Posterior cingulate gyrus (tissue), 11 donors: ENCODE measurements around the gene AHNAK2.
"Not testable (repeated sequence)": the region's sequence is repeated elsewhere in the genome, so short reads cannot be mapped to it uniquely, and the experiment has no call there.

Experiments
- DNase-seq, 10 donors: peaks; one replicate each; pipeline versions ENCODE4 v3.0.0 to v3.0.0-alpha.2; 2020 to 2021; ENCODE audit warnings: mixed read lengths in 3 of 10
- intact Hi-C: fragments of 100-400 bp; cut with DNase I; formaldehyde crosslinking; loops from one replicate; pipeline ENCODE4 v1.15.1; 2023

The AHNAK2 gene

DNA sequence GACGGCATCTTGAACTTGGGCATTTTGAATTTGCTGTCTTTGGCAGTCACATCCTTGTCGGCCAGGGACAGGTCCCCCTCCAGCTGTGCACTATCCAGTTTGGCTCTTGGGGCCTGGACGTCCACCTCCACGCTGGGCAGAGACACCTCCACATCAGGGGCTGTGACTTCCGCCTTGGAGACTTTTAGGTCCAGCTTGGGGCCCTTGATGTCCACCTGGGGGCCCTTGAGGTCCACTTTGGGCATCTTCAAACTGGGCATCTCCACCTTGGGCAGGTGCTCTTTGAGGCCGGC lies 34.2 kb downstream of the AHNAK2 start:
- intact Hi-C loops = not testable (repeated sequence)
- peak in 1 of 10 donors; percentile 64 for DNase-seq

GRCh38 chr14:104943216-104944015 lies 34.8 kb downstream of the AHNAK2 start:
- peak in 4 of 10 donors; percentile 4 to 73 (median 46) for DNase-seq
- intact Hi-C loops = not testable (repeated sequence)

GRCh38 chr14:104942586-104942985 lies 35.6 kb downstream of the AHNAK2 start:
- peak in 4 of 10 donors; percentile 0 to 75 (median 48) for DNase-seq

GRCh38 chr14:104941508-104942365 lies 36.4 kb downstream of the AHNAK2 start:
- DNase-seq = peak in 3 of 10 donors; percentile 8 to 85 (median 80)

More at GRCh38 chr14:104942586-104942985, 35.6 kb downstream of the AHNAK2 start:
- intact Hi-C loops = no loop called here

DNA sequence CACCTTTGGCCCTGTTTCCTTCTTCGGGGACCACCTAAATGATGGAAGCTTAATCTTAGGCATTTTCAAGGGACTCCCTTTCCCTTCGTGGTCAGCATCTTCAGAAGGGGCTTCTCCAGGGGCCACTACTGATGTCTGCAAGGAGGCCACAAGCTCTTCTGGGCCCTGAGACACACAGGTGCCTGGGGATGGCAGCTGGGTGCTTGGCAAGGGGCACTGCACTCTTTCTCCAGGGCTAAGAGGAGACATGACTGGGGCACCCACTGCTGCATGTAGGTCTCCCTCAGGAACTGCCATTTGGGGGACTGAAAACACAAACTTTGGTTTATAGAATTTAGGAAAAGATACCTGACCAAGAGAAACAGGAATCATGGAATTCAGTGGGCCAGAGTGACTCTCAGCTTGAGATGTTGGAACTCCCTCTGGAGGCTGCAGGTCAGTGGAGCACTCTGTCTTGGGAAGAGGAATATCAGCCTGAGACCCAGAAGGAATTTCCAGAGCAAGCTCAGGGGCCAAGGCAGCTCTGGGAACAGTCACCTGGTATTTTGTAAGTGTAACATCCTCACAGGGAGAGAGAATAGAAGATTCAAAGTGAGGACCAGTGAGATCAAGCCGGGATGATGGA lies 37.5 kb downstream of the AHNAK2 start:
- intact Hi-C loops = no loop called here
- peak in 1 of 10 donors; percentile 35 for DNase-seq

More at GRCh38 chr14:104941508-104942365, 36.4 kb downstream of the AHNAK2 start:
- intact Hi-C loops = no loop called here

DNA sequence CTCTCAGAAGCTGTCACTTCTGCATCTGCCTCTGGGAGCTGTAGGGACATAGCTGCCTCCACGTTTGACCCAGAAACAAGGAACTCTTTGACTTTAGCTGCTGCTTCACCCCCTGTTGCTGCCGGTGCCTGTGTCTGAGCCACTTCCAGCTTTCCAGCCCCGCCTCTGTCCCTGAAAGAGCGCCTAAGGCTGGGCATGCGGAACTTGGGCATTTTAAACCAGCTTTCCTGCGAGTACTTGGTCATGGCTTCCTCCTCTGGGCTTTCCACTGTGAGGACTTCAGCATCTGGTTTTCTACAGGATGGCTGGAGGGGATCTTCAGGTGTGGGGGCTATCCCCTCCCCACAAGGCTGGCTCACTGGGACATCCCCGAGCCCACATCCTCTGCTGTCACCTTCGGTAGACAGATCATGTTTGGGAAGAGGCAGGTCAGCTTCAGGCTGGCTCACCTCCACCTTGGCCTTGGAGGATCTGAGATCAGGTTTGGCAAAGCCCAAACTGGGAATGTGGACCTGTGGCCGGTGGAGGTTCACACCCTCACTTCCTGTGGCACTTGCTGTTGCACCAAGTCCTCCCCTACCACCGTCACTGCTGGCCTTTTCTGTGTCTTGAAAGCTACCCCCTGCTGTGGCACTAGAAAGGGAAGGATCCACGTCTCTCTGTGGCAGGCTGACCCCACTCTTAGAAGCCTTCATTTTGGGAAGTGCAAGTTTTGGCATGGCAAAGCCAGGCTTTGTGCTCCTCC lies 38.3 kb downstream of the AHNAK2 start:
- intact Hi-C loops = no loop called here
- DNase-seq = peak in 1 of 10 donors; percentile 39

DNA sequence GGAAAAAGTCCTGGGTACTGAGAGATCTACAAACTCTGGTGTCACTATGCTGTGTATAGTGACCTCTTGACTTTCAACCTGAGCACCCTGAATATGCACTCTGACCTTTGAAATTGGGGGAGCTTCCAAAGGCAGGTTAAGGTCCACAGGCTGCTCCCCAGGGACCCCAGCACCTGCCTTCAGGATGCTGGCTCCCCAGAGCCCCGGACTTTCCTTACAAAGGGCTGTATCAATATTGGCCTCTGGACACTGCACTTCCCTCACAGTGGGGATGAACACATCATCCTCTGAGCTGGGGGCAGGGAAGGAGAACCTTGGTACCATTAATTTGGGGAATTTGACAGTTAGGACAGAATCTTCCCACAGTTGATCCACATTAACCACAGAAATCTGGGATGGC lies 39.2 kb downstream of the AHNAK2 start:
- intact Hi-C loops = no loop called here
- DNase-seq = no peak

GRCh38 chr14:104938436-104938835 lies 39.7 kb downstream of the AHNAK2 start:
- intact Hi-C loops = no loop called here
- no peak for DNase-seq

- DNase-seq = peak in 1 of 10 donors; percentile 54
- intact Hi-C loops = no loop called here
Measured at GRCh38 chr14:104937694-104938365, 40.3 kb downstream of the AHNAK2 start.

DNA sequence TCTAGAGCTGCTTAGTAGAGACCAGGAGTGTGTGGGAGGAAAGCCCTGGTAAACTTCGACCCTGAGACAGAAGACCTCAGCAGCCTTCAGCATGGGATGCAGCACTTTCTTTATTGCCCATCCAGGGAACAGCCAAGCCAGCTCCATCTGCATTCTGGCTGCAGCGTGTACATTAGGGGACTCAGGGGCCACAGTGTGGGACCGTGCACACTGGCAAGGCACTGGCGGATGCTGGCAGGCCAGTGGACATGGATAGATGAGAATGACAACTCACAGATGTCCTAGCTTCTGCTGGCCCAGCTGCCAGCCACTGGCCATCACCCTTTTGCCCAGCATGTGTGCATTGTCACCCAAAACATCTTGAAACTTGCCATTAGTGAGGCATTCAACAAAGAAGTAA lies 41.0 kb downstream of the AHNAK2 start:
- intact Hi-C loops = no loop called here
- DNase-seq = peak in 3 of 10 donors; percentile 5 to 71 (median 47)

- peak in 3 of 10 donors; percentile 4 to 72 (median 44) for DNase-seq
- intact Hi-C loops = no loop called here
Measured at GRCh38 chr14:104936361-104937155, 41.6 kb downstream of the AHNAK2 start.

DNA sequence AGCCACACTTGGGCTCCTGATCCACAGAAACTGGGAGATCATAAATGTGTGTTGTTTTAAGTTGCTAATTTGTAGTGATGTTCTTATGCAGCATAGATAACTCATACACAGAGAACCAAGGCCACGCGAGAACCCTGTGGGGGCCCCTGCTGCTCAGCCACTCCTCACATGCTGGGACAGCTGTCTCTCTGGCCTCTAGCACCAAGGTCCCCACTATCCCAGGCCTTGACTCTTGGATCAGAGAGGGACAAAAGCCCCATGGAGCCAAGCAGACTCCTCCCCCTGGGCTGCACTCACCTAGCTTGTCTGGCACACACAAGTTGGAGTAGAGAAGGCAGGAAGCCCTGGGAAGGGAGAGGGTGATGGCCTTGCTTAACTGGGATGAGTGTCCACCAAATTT lies 42.2 kb downstream of the AHNAK2 start:
- peak in 2 of 10 donors; percentile 4 to 36 for DNase-seq
- intact Hi-C loops = no loop called here

GRCh38 chr14:104935026-104935650 lies 43.0 kb downstream of the AHNAK2 start:
- intact Hi-C loops = no loop called here
- DNase-seq = peak in 2 of 10 donors; percentile 5 to 77

DNA sequence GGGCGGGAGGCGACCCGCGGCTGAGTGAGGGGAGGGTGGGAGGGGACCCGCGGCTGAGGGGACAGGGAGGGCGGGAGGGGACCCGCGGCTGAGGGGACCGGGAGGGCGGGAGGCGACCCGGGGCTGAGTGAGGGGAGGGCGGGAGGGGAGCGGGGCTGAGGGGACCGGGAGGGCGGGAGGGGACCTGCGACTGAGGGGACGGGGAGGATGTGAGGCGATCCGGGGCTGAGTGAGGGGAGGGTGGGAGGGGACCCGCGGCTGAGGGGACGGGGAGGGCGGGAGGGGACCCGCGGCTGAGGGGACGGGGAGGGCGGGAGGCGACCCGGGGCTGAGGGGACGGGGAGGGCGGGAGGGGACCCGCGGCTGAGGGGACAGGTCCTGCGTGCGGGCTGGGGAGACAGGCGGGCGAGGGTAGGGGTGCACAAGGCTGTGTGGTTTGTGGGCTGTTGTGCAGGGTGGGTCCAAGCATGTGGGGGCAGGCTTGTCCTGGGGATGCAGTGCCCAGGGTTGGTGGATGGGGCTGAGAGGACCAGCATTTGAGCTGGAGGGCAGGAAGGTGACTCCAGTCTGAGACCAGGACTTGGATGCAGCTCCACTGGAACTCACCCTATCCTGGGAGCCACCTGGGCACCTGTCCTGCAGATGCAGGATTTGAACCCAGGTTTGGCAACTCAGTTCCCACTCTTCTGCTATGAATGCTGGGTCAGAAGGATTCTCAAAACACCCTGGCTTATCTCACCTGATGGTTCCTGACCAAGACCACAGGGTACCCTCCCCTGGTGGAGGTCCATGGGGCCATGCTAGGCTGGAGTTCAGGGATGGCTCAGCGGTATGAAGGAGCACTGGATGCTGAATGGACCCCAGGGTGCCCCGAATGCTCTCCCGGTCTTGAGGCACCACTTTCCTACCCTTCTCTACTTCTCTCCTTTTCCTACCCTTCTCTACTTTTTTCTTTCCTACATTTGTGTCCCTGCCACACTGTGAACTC lies 44.1 kb downstream of the AHNAK2 start:
- DNase-seq = peak in 2 of 10 donors; percentile 2 to 72
- intact Hi-C loops = no loop called here

- DNase-seq = peak; percentile 71 to 97 (median 82)
Measured at GRCh38 chr14:104932676-104933631, 45.2 kb downstream of the AHNAK2 start.

More at GRCh38 chr14:104932676-104933631, 45.2 kb downstream of the AHNAK2 start:
- intact Hi-C loops = no loop called here
